Activated gamma-delta T cell treated with anti-CD3 and anti-CD28 coated beads, Interleukin-2, amount 50 U/mL, for 16 hours (primary cell): ENCODE measurements around the gene GRAMD1B.

ENCODE experiments used
- DNase-seq: peaks from one replicate; pipeline ENCODE4 v3.0.0-alpha.2; 2020; ENCODE audit warnings: low read depth

The GRAMD1B gene

GRCh38 chr11:123429913-123430720, at the start of gene GRAMD1B:
Gene GRAMD1B, plus strand, starts transcription at chr11:123430269. Its CDS starts 524 bp downstream, at chr11:123430793.
- DNase-seq = peak; percentile 60

GRCh38 chr11:123381149-123381548, 48.9 kb upstream of the GRAMD1B start:
- no peak for DNase-seq

DNA sequence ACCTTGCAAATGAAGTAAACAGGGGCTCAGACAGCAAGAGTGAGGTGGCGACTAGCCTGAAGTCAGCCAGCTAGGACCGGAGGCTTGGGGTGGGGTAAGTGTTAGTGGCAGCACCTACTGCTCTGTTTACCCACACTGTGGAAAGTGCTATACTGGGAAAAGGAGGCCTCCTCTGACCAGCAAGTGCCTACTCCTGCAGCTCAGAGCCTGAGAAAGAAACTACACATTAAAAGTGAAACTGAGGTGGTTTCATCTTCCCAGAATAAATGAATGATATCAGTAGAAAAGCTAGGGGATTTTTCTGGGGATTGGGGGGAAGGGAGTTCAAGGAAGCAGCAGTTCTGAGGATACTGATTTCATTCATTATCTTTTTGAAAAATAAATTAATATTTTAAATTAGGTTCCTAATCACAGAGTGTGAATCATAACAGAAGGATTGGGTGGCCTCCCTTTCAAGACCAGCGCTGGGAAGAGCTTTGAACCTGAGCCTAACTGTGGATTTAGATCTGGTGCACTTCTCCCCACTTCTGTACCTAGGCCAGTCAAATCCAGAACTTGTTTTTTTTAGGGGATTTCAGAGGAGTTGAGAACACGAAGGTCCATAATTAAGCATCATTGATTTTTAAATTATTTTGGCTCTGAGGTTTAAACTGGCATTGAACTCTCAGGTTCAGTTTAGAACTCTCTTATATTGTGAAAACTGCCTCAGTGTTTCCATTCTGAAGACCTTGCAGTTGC, 48.1 kb upstream of the GRAMD1B start:
- no peak for DNase-seq

DNA sequence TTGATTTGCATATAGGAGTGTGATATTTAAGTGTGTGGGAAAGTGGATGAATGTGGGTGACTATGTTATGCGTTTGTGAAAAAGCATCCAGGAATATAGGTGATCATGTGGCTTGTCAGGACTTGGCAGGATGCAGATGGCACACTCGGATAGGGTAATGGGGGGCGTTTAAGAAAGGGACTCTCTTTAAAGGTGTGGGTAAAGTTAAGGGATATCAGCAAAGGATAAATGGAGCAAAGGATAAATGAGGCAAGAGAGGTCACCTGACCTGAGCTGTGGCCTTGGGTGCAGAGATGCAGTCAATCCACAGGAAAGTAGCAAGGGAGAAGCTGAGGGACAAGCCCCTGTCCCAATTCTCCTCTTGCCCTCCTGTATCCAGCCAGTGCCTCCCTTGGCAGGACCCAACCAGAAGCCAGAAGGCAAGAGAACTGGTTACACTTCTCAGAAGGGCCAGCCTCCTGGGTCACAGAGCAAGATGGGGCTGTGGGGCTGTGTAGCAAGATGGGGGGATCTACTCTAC, 47.5 kb upstream of the GRAMD1B start:
- no peak for DNase-seq

GRCh38 chr11:123384116-123384515, 46.0 kb upstream of the GRAMD1B start:
- no peak for DNase-seq

DNA sequence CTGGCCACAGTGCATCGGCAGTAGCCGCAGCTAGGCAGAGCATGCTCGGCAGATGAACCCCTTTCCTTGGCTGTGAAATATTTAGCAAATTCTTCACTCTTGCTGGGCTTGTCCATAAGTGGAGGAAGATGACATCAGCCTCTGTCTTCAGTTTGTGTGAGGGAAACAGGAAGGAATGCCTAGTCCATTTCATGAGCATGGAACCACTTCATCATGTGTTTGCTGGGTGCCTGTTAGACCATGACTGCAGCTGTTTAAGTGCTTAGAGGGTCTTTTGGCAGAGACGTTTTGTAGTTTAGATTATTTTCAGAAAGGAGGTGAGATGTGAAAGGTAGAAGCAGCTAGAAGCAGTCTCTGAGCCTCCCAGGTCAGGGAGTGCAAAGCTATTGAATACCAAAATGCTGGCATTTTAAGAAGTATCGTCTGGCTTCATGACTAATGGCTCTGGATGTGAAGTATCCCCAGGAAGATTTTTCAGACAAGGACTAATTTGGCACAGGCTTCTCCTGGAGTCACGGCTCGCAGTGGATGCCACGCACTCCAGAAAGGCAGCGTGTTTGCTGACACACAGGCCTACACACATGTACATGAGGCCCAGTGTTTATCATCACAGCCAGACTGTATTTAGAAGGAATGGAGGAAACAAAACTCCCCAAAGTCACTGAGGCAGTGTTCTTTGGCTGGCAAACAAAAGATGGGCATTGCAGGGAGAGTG, 43.1 kb upstream of the GRAMD1B start:
- no peak for DNase-seq

- DNase-seq = no peak
Measured at GRCh38 chr11:123388640-123389039, 41.4 kb upstream of the GRAMD1B start.

GRCh38 chr11:123390146-123390545, 39.9 kb upstream of the GRAMD1B start:
- no peak for DNase-seq

GRCh38 chr11:123391646-123392348, 38.3 kb upstream of the GRAMD1B start:
- DNase-seq = no peak

- DNase-seq = no peak
Measured at GRCh38 chr11:123392431-123392830, 37.6 kb upstream of the GRAMD1B start.

GRCh38 chr11:123392844-123393243, 37.2 kb upstream of the GRAMD1B start:
- no peak for DNase-seq

DNA sequence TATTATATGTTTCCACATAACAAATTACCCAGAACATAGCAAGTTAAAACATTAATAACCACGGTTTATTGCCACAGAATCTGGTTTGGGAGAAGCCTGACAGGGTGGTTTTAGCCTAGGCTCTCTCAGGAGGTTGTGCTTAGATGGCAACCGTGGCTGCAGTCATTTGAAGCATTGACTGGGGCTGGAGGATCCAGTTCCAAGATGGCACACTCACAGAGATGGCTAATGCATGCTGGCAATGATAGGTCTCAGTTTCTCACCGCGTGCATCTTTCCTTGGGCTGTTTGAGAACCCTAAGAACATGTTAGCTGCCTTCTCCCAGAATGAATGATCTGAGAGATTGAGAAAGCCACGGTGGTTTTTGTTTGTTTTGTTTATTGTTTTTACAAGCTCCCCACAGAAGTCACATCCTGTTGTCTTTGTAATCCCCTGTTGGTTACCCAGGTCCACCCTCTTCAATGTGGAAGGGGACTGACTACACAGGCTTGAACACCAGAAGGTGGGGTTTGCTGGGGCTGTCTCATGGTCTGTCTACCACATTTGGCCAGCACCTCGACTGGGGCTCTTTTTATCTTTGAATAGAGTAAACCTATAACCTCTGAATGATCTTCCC, 36.6 kb upstream of the GRAMD1B start:
- no peak for DNase-seq

- no peak for DNase-seq
Measured at GRCh38 chr11:123404676-123405075, 25.4 kb upstream of the GRAMD1B start.

- DNase-seq = no peak
Measured at GRCh38 chr11:123405123-123405592, 24.9 kb upstream of the GRAMD1B start.

- no peak for DNase-seq
Measured at GRCh38 chr11:123406441-123407129, 23.5 kb upstream of the GRAMD1B start.

GRCh38 chr11:123407130-123407995, 22.7 kb upstream of the GRAMD1B start:
- DNase-seq = peak; percentile 24

GRCh38 chr11:123407996-123408597, 22.0 kb upstream of the GRAMD1B start:
- DNase-seq = no peak

DNA sequence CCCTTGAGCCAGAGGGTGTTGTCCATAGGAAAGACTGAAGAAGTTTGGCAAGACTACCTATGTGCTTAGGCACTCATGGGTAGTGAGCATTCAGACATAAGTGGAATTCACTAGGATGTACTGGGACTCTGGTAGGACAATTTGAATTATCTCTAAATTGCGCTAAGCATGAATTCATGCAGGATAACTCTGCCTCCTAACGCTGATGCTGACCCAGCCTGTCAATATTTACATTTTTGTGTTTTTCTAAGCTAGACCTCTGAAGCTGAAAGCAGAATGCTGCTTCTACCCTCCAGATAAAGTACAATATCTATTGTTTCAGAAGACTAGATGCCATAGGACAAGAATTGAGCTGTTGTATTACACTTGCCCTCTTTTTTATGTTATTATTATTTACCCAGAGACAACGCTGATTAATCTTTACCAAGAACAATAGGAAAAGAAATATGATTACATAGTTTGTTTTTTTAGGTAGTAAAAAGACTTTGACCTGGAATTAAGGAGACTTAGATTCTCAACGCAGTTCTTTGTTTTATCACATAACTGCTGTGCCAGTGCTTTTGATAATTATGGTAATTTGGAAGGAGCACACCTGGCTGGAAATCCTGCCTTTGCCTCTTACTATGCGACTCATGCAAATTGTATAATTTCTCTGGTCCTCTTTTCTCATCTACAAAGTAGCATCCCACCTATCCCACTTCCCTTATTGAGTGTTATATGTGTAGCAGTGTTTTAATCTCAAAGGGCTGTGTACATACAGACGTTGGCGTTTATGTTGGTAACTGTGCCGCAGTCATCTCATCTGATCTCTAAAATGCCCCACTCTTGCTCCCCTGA, 21.2 kb upstream of the GRAMD1B start:
- no peak for DNase-seq
